Measurements from ENCODE around the gene ANKRD44. TPM values are rescaled to one million over a fixed set of nuclear protein-coding genes. Genes with fewer than 3 reads are reported as not detected.

Gene ANKRD44
- polyA plus RNA-seq, 1 experiment, result 14.7 TPM

GRCh38 chr2:196990092-196990491, 320.5 kb downstream of the ANKRD44 start:
- no peaks in the 10 kb centered on the region; the same call in 1 of the 2 replicates for H3K9me3 ChIP-seq (ENCODE audit: control insufficient read depth, insufficient read depth, low read length)
- no peaks in the 10 kb centered on the region for H3K27me3 ChIP-seq (ENCODE audit: control insufficient read depth, insufficient read depth, low read length)
- no peak for TF ChIP-seq CTCF (IDR thresholded peaks at IDR 0.05; ENCODE audit: low read depth, low read length)
- no peak overlapping the region for H3K4me3 ChIP-seq (ENCODE audit: low read depth, low read length)
- H3K27ac ChIP-seq (ENCODE audit: low read depth, low read length), result no peak overlapping the region
- no peak for DNase-seq (ENCODE audit: low read depth, low spot score)
- ChIA-PET POLR2A (interaction anchor here (0.6 kb wide), 1 partner anchor 104 kb away, joined by 6 read pairs; no protein-coding TSS in a partner anchor), CTCF (interaction anchor here (1.0 to 1.8 kb wide), 2 partner anchors 21 to 123 kb away, joined by 4 to 5 read pairs; no protein-coding TSS in a partner anchor)

DNA sequence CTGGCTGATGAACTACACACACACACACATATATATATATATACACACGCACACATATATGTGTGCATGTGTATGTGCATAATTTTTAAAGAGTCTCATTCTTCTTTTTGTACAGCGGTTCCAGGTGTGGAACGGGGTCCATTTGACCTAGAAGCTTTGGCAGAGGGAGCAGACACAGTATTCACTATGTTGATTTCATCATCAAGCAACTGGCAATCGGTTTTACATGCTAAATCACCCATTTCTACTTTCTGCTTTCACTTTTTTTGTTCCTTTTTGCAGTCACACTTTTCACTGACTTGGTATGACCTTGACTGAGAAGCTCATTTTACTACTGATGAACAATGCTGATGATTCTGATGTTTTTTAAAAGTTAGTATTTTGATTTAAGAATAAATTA, 321.1 kb downstream of the ANKRD44 start:
- no peak for TF ChIP-seq CTCF (IDR thresholded peaks at IDR 0.05; ENCODE audit: low read depth, low read length)
- ChIA-PET POLR2A (interaction anchor here (0.6 kb wide), 1 partner anchor 104 kb away, joined by 6 read pairs; no protein-coding TSS in a partner anchor), CTCF (interaction anchor here (1.0 to 1.8 kb wide), 2 partner anchors 22 to 124 kb away, joined by 4 to 5 read pairs; no protein-coding TSS in a partner anchor)
- Histone ChIP-seq H3K27ac (ENCODE audit: low read depth, low read length) (no peak overlapping the region), H3K27me3 (ENCODE audit: control insufficient read depth, insufficient read depth, low read length) (no peaks in the 10 kb centered on the region), H3K9me3 (ENCODE audit: control insufficient read depth, insufficient read depth, low read length) (peaks cover 3% of the 10 kb centered on the region), H3K4me3 (ENCODE audit: low read depth, low read length) (no peak overlapping the region)
- no peak for DNase-seq (ENCODE audit: low read depth, low spot score)

DNA sequence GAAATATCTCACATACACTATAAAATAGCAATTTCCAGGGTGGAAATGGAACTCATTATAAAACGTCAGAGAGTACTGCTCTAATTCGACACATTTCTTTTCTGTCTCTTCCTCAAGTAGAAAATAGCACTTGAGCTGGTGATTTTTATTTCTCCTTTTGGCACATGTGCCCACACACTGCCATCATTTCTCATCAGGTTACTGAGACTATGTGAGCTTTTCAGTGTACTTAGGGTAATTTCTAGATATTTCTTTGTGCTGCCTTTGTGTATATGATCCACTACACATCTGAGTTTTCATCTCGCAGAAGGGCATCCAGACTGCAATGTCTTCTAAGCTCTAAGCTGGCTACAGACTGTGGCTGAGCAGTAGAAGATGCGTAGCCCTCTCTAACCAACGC, 321.9 kb downstream of the ANKRD44 start:
- H3K4me3 ChIP-seq (ENCODE audit: low read depth, low read length), result no peak overlapping the region

GRCh38 chr2:196987649-196988364, 322.8 kb downstream of the ANKRD44 start:
- peak; percentile 83 for DNase-seq (ENCODE audit: low read depth, low spot score)
- peak overlapping the region; percentile 66 for H3K27ac ChIP-seq (ENCODE audit: low read depth, low read length)
- H3K4me3 ChIP-seq (ENCODE audit: low read depth, low read length), result peak overlapping the region; percentile 38
- ChIA-PET POLR2A (interaction anchor here (1.1 kb wide), 1 partner anchor 188 kb away, joined by 4 read pairs; the partner anchor contains the start of gene GTF3C3), CTCF (interaction anchor here (1.8 kb wide), 1 partner anchor 24 kb away, joined by 9 read pairs; no protein-coding TSS in a partner anchor)
- no peaks in the 10 kb centered on the region for H3K27me3 ChIP-seq (ENCODE audit: control insufficient read depth, insufficient read depth, low read length)
- TF ChIP-seq CTCF (IDR thresholded peaks at IDR 0.05; ENCODE audit: low read depth, low read length), result no peak
- peaks cover 3% of the 10 kb centered on the region for H3K9me3 ChIP-seq (ENCODE audit: control insufficient read depth, insufficient read depth, low read length)

More for the DNA sequence above, 321.9 kb downstream of the ANKRD44 start:
- ChIA-PET POLR2A (no interaction called here), CTCF (interaction anchor here (1.8 kb wide), 2 partner anchors 23 to 125 kb away, joined by 4 to 9 read pairs; no protein-coding TSS in a partner anchor)
- no peaks in the 10 kb centered on the region for H3K27me3 ChIP-seq (ENCODE audit: control insufficient read depth, insufficient read depth, low read length)
- DNase-seq (ENCODE audit: low read depth, low spot score), result no peak
- H3K27ac ChIP-seq (ENCODE audit: low read depth, low read length), result no peak overlapping the region
- peaks cover 3% of the 10 kb centered on the region for H3K9me3 ChIP-seq (ENCODE audit: control insufficient read depth, insufficient read depth, low read length)
- no peak for TF ChIP-seq CTCF (IDR thresholded peaks at IDR 0.05; ENCODE audit: low read depth, low read length)

GRCh38 chr2:196987298-196987648, 323.3 kb downstream of the ANKRD44 start:
- no peaks in the 10 kb centered on the region for H3K27me3 ChIP-seq (ENCODE audit: control insufficient read depth, insufficient read depth, low read length)
- DNase-seq (ENCODE audit: low read depth, low spot score), result no peak
- H3K27ac ChIP-seq (ENCODE audit: low read depth, low read length), result no peak overlapping the region
- TF ChIP-seq CTCF (IDR thresholded peaks at IDR 0.05; ENCODE audit: low read depth, low read length), result no peak
- H3K9me3 ChIP-seq (ENCODE audit: control insufficient read depth, insufficient read depth, low read length), result peaks cover 3% of the 10 kb centered on the region
- H3K4me3 ChIP-seq (ENCODE audit: low read depth, low read length), result peak overlapping the region; percentile 0; the same call in 1 of the 2 replicates
- ChIA-PET CTCF (interaction anchor here (1.8 kb wide), 1 partner anchor 24 kb away, joined by 9 read pairs; no protein-coding TSS in a partner anchor), POLR2A (interaction anchor here (1.1 kb wide), 1 partner anchor 188 kb away, joined by 4 read pairs; the partner anchor contains the start of gene GTF3C3)

All from AG04450 (cell line).